ENCODE measurements around the gene NDC1.

DNA sequence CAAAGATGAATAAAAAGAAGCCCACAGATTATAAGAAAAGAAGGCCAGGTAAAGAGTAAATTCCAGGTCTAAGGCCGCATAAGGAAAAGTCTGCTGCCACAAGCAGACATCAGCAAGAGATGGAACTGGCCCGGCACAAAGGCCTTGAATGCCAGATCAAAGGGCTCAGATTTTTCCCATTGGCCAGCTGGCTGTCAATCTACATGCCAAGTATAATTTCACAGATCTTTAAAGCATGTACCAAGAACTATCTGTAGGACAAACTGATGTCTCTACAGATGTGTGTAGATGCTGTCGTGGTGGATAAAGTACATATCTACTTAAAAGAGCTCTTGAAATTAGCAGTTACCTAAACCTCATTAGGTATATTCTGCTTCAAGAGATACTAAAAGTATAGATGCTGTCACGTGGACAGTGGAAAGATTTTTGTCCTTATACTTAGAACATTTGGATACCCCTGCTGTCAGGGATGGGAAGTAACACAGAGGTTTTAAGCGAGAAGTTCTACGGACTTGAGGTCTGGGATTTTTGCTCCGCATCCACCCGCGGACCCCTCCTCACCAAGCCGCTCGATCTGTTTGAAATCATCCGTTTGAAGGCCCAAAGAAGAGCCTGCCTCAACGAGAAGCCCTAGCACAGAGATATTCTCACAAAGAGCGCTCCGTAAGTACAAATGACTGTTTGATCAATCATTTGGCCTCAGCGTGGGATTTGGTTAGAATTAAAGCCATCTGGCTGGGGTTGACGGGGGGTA lies 109.2 kb downstream of the NDC1 start:
- TF ChIP-seq POLR2A (IDR thresholded peaks at IDR 0.05), result no peak
- no peak for TF ChIP-seq POLR2AphosphoS5 (IDR thresholded peaks at IDR 0.05; ENCODE audit: insufficient read depth in 1 of 2, low read depth in 1 of 2)
